Measurements from ENCODE around the gene PLCB2.

Gene PLCB2

DNA sequence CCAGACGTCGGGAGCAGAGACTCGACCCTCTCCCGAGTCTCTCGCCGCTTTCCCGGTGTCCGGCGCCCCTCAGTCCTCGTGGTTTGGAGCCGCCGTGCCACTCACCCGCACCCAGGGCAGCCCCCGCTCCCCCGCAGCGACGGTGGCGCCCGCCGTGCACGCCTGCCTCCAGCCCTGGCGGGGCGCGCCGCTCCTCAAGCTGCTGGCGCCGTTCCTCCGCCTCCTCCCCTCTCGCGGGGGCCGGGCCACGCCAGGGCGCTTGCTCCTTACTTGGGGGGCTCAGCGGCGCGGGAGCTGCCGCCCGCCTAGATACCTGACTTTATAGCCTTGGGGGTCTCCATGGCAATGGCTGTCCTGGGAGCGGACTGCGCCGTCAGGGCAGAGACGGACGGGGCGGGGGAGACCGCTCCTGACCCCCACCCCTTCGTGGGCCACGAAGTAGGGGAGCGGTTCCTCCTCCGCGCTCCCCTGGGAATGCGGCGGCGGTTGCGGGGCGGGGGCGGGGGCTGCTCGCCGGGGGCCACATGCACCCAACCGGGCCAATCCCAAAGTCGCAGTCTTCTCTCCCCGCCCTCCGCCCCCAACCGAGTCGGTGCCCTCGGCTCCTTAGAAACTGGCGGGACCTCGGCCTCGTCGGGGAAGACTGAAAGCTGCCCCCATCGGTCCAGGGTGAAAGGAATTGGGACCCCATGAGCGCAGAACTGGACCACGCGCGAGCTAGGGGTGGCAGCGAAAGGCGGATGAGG lies 24.7 kb downstream of the PLCB2 start, which contains the start of gene ANKRD63:
Gene ANKRD63 (minus strand): TSS at position 196 of the 746 bp plus-strand sequence. CDS start 478 bp downstream, outside the sequence.
- DNase-seq = peak; percentile 18

GRCh38 chr15:40282147-40282868 lies 25.4 kb downstream of the PLCB2 start:
- DNase-seq = peak; percentile 49

GRCh38 chr15:40281801-40282146 lies 26.0 kb downstream of the PLCB2 start:
- DNase-seq = no peak

DNA sequence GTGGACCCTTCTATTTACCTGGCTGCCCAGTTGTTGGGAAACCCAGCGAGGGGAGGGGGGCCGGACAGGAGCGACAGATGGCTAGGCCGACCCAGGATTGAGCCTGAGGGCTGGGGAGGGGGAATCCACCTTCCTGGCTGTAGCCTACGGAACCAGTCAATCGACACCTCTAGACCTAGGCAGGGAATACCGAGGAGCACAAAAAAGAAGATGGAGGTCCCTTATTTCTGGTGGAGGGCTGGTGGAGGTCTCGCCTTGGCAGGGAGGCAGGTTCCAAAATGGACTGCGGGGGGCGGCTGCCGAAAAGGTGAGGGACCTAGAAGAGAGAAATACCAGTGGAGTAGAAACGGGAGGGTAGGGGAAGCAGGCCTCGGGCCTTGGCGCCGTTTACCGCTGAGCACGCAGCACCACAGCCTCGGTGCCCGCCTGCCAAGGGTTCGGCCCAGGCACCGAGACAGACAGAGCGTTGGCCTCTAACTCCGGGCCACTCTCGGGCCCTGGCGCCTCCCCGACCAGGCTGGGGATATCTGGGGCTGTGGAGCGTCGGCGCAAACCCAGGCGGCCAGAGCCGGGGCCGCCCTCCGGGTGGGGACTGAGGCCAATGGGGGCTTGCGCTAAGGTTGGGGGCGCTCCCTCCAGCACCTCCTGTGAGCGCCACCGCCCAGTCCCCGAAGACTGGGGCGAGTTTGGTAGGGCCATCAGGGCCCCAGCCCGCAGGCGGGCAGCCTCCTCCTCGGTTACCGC lies 26.5 kb downstream of the PLCB2 start:
- no peak for DNase-seq

DNA sequence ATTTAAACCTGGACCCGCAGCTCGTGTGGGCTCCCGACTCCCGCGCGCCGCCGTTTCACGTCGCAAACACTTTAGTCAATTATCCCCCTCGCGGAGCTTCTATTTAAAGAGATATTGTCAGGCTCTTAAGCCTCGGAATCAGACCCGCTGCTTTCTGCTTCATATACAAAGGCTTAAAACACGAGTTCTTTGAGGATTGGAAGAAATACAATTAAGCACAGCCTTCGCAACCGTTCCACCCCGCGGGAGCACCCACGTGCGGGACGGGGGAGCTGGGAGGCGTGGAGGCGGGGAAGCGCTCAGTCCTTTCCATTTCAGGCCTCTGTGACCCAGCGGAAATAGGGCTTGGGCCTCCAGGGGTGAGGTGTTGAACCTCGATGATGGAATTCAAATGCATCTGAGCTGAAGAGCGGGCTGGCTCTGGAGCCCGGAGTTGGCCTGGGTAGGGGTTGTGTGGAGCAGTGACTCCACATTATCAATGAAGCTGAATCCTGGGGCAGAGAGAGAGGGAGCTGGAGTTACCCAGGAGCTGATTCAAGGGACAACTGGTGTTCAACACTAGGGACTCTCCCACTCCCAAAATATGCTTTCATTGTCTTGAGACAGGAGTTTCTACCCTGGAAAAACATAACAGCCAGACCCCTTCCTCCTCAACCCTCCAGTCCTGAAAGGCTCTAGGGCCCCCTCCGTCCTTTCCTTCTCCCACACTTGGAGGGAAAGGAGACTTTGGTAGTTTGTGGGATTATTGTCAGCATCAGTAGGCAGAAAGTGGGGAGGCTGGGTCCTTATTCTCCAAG lies 27.3 kb downstream of the PLCB2 start:
- no peak for DNase-seq

DNA sequence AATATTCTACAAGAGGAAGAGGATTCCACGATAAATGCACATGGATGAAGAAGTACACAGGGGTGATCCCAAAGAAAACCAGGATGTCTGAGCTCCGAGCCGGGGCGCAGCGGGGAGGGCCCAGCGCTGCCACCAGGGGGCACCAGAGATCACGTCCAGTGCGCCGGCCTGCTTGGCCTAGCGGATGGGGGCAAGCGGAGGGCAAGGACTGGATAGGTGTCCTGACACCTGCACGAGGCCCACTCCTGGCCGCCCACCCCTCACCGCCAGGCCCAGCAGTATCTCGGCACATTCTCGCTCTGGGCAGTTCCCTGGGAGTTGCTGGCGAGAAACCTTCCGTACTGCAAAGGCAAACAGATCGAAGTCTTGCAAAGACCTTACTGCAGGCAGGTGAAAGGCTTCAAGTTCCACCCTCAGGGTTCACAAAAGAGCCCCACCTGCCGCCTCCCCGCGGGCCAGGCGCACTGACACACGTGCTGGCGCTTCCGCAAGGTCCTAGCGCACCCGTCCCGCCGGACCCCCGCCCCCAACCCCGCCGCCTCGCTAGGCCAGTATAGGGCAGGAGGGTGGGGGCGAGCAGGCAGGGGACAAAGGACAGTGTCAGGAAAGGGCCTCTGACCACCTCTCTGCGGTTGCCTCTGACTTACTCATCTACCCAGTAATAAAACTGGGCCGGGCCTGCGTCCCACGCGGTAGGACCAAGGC lies 28.1 kb downstream of the PLCB2 start:
- peak; percentile 42 for DNase-seq

DNA sequence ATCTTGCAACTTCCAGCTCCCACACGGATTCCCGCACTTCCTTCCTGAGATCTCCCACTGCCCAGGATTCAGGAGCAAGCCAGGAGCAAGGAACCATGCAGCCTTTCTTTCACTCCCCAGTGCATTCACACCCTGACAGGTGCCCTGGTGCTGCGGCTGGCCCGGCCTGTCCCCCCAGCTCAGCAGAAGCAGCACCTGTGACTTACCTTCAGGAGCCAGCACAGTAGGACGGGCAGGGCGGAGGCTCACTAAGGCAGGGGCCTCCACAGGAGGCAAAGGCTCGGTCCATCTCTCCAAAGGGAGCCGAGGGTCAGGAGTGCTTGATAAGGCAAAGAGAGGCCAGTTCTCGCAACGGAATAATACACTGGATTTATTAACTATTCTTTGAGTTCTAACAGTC lies 29.7 kb downstream of the PLCB2 start:
- DNase-seq = no peak

- no peak for DNase-seq
Observed at GRCh38 chr15:40277471-40277870, 30.3 kb downstream of the PLCB2 start.

- DNase-seq = no peak
Observed at GRCh38 chr15:40276927-40277326, 30.8 kb downstream of the PLCB2 start.

DNA sequence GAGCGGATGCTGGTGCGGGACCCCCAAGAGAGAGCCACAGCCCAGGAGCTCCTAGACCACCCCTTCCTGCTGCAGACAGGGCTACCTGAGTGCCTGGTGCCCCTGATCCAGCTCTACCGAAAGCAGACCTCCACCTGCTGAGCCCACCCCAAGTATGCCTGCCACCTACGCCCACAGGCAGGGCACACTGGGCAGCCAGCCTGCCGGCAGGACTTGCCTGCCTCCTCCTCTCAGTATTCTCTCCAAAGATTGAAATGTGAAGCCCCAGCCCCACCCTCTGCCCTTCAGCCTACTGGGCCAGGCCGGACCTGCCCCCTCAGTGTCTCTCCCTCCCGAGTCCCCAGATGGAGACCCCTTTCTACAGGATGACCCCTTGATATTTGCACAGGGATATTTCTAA lies 31.8 kb downstream of the PLCB2 start:
- DNase-seq = no peak

DNA sequence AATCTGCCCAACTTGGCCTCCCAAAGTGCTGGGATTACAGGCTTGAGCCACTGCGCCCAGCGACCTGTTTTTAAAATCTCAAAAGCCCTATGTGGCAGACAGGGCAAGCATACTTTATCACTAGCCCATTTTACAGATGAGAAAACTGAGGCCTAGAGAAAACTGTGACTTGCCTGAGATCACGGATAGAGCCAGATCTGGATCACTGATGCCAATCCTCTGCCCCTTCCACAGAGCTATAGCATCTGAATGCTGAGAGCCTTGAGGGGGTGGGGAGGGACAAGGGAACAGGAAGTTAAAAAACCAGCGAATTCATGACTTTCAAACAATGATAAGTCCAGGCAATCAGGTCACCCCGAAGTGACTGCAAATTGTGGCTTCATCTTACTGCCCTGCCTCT lies 32.2 kb downstream of the PLCB2 start:
- no peak for DNase-seq

DNA sequence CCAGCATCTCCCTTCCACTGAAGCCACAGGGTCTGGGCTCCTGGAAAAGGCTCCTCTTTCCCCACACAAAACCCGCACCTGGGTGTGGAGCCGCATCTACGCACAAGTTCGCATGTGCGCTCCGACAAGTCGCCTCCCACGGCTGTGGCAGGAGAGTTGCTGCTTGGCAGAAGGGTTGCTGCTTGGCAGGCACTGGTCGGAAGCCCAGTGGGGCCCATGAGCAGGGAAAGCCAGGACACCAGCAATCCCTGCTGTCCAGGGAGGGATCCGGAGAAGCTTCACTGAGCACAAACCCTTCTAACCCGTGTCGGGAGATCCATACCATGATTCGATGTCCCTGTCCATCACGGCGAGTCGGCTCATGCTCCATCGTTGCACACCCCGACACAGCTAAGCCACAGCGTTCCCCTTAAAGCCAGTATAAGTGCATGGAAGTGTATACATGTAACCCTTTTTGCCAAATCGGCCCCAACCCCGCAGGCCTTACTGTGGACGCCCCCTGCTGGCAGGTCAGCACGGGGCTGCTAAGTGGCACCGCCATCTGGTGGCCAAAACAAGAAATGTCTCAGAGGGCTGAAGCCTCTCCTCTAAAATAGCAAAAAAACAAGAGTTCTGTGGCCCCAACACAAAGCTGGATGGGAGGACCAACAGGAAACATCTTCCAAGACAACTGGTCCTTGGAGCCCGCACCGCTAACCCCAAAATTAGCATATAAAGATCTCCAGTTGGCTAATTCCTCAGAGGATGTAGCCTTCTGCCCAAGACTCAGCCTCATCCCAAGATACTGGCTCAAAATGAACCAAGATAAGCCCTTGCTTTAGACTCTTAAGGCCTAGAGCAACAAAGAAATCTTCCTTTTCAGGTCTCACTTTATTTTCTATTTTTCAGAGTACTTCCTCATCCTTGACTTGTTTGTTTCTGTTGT lies 33.1 kb downstream of the PLCB2 start:
- peak; percentile 82 for DNase-seq

- no peak for DNase-seq
Observed at GRCh38 chr15:40273428-40273827, 34.3 kb downstream of the PLCB2 start.

DNA sequence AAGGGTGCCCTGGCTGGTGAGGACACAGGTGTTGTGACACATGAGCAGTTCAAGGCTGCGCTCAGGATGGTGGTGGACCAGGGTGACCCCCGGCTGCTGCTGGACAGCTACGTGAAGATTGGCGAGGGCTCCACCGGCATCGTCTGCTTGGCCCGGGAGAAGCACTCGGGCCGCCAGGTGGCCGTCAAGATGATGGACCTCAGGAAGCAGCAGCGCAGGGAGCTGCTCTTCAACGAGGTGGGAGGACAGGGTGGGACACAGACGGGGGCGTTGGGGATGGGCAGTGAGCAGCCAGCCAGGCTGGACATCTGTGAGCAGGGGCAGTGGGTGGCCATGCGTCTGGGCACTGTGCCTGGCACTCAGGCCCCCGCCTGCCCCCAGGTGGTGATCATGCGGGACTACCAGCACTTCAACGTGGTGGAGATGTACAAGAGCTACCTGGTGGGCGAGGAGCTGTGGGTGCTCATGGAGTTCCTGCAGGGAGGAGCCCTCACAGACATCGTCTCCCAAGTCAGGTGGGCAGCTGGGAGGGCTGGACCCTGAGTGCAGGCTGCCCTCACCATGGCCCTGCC lies 35.2 kb downstream of the PLCB2 start:
- no peak for DNase-seq

GRCh38 chr15:40271685-40272484 lies 35.9 kb downstream of the PLCB2 start:
- no peak for DNase-seq

DNA sequence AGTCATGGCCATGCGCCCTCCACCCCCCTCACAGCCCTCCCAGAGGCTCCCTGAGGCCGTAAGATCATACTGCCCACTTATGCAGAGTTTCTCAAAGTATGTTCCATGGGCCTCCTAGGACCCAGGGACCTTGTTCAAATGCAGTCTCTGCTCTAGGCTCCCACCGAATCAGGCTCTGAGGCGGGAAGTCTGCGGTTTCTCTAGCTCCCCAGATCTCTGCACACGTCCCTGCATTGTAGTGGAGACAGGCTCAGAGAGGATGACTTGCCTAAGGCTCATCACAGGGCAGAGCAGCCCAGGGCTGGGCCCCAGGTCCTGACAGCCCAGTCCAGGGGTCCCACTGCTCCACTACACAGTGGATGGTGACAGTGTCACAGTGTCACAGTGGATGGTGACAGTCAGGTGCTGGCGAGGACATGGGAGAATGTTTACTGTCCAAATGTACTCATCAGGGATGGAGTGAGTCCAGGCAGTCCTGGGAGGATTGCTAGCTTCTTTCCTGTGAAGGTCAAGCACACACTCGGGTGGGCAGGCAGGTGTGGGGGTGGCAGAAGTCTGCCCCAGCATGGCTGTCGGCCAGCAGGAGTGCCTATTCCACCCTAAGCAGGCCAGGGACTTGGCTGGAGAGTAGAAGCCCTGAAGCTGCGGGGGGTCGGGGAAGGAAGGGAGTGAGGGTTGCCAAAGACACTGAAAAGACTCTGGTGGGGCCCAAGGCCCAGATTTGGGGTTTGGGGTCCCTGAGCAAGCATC lies 37.3 kb downstream of the PLCB2 start:
- no peak for DNase-seq

DNA sequence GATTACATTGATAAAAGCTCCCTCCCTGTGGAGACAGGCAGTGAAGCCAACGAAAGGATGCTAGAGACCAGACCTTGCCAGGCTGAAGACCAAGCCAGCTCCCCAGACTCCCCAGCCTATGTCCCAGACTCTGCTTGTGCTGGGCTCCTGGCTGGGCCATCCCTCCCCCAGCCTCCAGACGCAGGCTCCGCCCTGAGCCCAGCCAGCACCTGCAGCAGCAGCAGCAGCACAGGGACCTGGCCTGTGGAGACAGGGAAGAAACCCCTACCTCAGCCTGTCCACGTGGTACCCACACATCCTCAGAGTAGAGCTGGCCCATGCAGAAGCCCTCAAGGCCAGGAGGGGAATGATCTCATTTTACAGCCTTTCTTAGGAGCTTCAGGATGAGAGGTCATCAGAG lies 38.1 kb downstream of the PLCB2 start:
- DNase-seq = no peak

- no peak for DNase-seq
Observed at GRCh38 chr15:40267670-40268069, 40.1 kb downstream of the PLCB2 start.

- no peak for DNase-seq
Observed at GRCh38 chr15:40266828-40267304, 40.9 kb downstream of the PLCB2 start.
